Endothelial cell (in vitro differentiated cells): ENCODE data around the gene SHOX. TPM values are rescaled to one million over a fixed set of nuclear protein-coding genes. Genes with fewer than 3 reads are reported as not detected.

Source experiments
- DNase-seq: peaks from one replicate; pipeline ENCODE4 v3.0.0; 2021; ENCODE audit warnings: low spot score
- H3K27ac Mint-ChIP-seq: one replicate; pipeline ENCODE4 v1.8.0; 2021; ENCODE audit warnings: mixed read lengths, inconsistent platforms; ENCODE audit not compliant: unreplicated experiment
- H3K27me3 Mint-ChIP-seq: one replicate; pipeline ENCODE4 v1.8.0; 2021; ENCODE audit warnings: mild to moderate bottlenecking, moderate library complexity, mixed read lengths, inconsistent platforms; ENCODE audit not compliant: unreplicated experiment
- H3K36me3 Mint-ChIP-seq: one replicate; pipeline ENCODE4 v1.8.0; 2021; ENCODE audit warnings: mild to moderate bottlenecking, low read depth, mixed read lengths, inconsistent platforms; ENCODE audit not compliant: unreplicated experiment
- H3K4me1 Mint-ChIP-seq: one replicate; pipeline ENCODE4 v1.8.0; 2021; ENCODE audit warnings: mild to moderate bottlenecking, mixed read lengths, inconsistent platforms; ENCODE audit not compliant: unreplicated experiment
- H3K4me3 Mint-ChIP-seq: one replicate; pipeline ENCODE4 v1.8.0; 2021; ENCODE audit warnings: mild to moderate bottlenecking, mixed read lengths, inconsistent platforms; ENCODE audit not compliant: unreplicated experiment
- H3K9me3 Mint-ChIP-seq: one replicate; pipeline ENCODE4 v1.8.0; 2021; ENCODE audit warnings: mixed read lengths, inconsistent platforms; ENCODE audit not compliant: unreplicated experiment
- total RNA-seq: library from RNA; stranded (reverse); fragmentation: NEBNext Ultra II Directional; extraction: Animal tissue kit (Norgen Biotek cat#: 25700); gene quantifications from one replicate; pipeline ENCODE4 v1.2.1, GENCODE V29; 2021; ENCODE audit not compliant: unreplicated experiment
- TF ChIP-seq, protein P1 (sequence below): fragments of 200-600 bp; sonication (generic); IDR thresholded peaks from one replicate; pipeline ENCODE4 v1.5.0; 2021; ENCODE audit warnings: antibody characterized with exemption; ENCODE audit not compliant: unreplicated experiment

Gene SHOX
- total RNA-seq, 1 donor from 2014 or later, result not detected

DNA sequence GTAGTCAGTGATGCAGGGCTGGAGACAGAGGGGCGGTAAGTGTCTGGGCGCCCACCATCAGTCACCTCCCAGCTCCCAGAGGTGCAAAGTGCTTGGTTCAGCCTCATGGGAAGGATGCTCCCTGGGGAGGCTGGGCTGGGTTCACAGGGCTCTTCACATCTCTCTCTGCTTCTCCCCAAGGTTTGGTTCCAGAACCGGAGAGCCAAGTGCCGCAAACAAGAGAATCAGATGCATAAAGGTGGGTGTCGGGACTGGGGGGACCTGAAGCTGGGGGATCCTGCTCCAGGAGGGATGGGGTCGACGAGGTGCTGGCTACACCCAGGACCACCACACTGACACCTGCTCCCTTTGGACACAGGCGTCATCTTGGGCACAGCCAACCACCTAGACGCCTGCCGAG, 10.1 kb downstream of the SHOX start:
- no peak overlapping the region for H3K27ac Mint-ChIP-seq
- H3K9me3 Mint-ChIP-seq, result peaks cover 23% of the 10 kb centered on the region
- TF ChIP-seq, protein P1, sequence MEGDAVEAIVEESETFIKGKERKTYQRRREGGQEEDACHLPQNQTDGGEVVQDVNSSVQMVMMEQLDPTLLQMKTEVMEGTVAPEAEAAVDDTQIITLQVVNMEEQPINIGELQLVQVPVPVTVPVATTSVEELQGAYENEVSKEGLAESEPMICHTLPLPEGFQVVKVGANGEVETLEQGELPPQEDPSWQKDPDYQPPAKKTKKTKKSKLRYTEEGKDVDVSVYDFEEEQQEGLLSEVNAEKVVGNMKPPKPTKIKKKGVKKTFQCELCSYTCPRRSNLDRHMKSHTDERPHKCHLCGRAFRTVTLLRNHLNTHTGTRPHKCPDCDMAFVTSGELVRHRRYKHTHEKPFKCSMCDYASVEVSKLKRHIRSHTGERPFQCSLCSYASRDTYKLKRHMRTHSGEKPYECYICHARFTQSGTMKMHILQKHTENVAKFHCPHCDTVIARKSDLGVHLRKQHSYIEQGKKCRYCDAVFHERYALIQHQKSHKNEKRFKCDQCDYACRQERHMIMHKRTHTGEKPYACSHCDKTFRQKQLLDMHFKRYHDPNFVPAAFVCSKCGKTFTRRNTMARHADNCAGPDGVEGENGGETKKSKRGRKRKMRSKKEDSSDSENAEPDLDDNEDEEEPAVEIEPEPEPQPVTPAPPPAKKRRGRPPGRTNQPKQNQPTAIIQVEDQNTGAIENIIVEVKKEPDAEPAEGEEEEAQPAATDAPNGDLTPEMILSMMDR, result no peak

DNA sequence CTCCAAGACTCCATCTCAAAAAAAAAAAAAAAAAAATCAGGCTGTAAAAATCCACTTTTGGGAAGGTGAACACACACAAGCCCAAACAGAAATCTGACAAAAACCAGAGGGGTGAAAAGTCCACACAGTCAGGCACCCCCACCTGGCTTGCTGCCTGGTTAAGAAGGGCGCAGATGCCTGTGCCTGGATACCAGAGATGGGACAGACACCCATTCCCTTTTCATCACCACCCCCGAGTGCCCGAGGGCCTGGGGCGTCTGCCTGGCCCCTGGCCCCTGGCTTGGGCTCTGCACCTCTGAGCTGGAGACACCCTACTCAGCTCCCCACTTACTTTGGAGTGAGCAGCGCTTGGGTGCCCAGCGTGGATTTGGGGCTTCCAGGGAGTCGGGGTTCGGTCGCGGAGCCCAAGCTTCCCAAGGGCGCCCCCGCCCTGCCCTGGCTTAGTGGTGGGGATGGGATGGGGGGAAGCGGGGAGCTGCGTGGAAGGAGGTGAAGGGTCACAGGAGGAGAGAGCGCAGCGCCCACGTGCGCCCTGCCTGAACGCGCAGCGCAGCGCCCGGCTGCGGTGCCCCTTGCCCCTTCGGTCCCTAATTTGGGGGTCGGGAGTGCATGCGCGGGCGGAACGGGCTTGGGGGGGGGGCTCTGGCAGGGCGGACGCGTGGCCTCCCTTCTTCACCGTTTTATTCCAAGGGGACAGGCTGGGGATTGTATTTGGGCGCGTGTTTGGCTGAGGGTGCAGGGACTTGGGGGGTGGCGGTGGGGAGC, 11.3 kb downstream of the SHOX start:
- Mint-ChIP-seq H3K27ac (no peak overlapping the region), H3K4me3 (no peak overlapping the region), H3K27me3 (peaks cover 13% of the 10 kb centered on the region)

More for the DNA sequence above, 10.1 kb downstream of the SHOX start:
- Mint-ChIP-seq H3K4me3 (no peak overlapping the region), H3K36me3 (peaks cover 13% of the 10 kb centered on the region), H3K4me1 (no peaks in the 10 kb centered on the region), H3K27me3 (peaks cover 13% of the 10 kb centered on the region)
- DNase-seq, result no peak

DNA sequence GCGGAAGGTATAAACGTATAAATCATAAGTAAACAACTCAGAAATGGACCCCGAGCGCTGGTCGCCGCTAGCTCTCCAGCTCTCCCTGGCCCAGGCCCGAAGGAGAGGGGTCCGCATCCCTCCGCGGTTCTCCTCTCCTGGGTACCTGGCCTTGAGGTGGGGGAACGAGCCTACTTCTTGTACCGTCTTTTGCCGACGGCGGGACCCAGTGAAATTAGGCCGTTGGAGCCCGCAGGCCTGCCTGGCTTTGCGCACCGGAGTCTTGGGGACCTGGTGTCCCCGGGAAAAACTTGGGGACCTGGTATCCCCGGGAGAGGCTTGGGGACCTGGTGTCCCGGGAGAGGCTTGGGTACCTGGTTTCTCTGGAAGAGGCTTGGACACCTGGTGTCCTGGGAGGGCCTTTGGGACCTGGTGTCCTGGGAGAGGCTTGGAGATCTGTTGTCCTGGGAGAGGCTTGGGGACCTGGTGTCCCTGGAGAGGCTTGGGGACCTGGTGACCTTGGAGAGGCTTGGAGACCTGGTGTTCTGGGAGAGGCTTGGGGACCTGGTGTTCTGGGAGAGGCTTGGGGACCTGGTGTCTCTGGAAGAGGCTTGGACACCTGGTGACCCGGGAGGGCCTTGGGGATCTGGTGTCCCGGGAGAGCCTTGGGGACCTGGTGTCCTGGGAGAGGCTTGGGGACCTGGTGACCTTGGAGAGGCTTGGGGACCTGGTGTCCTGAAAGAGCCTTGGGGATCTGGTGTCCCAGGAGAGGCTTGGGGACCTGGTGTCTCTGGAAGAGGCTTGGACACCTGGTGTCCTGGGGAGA, 12.0 kb downstream of the SHOX start:
- Mint-ChIP-seq H3K4me1 (no peaks in the 10 kb centered on the region), H3K9me3 (peaks cover 31% of the 10 kb centered on the region), H3K4me3 (no peak overlapping the region), H3K27ac (no peak overlapping the region), H3K36me3 (peaks cover 23% of the 10 kb centered on the region), H3K27me3 (peaks cover 13% of the 10 kb centered on the region)
- no peak for DNase-seq
- TF ChIP-seq, protein P1, result no peak

More for the DNA sequence above, 11.3 kb downstream of the SHOX start:
- H3K36me3 Mint-ChIP-seq, result peaks cover 23% of the 10 kb centered on the region
- TF ChIP-seq, protein P1, result no peak
- no peaks in the 10 kb centered on the region for H3K4me1 Mint-ChIP-seq
- DNase-seq, result no peak
- H3K9me3 Mint-ChIP-seq, result peaks cover 33% of the 10 kb centered on the region

DNA sequence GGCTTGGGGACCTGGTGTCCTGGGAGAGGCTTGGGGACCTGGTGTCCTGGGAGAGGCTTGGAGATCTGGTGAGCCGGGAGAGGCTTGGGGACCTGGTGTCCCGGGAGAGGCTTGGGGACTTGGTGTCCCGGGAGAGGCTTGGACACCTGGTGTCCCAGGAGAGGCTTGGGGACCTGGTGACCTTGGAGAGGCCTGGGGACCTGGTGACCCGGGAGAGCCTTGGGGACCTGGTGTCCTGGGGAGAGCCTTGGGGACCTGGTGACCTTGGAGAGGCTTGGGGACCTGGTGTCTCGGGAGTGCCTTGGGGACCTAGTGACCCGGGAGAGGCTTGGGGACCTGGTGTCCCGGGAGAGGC, 12.6 kb downstream of the SHOX start:
- no peaks in the 10 kb centered on the region for H3K4me1 Mint-ChIP-seq
- TF ChIP-seq, protein P1, result no peak
- H3K4me3 Mint-ChIP-seq, result no peak overlapping the region
- H3K27me3 Mint-ChIP-seq, result peaks cover 9% of the 10 kb centered on the region
- H3K9me3 Mint-ChIP-seq, result peaks cover 26% of the 10 kb centered on the region
- no peak overlapping the region for H3K27ac Mint-ChIP-seq
- no peak for DNase-seq
- H3K36me3 Mint-ChIP-seq, result peaks cover 17% of the 10 kb centered on the region

DNA sequence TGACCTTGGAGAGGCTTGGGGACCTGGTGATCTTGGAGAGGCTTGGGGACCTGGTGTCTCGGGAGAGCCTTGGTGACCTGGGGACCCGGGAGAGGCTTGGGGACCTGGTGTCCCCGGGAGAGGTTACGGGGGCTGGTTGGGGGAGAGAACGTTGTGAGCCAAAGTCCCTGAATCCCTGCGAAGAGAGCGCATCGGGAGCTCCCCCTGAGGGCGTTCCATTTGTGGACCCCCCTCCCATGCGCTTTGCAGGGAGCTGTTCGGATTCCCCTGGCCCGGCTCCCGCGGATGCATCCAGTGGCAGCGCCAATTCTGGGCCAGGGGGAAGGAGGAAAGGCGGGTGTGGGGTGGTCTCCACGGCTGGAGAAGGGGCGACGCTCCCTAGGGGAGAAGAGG, 13.3 kb downstream of the SHOX start:
- Mint-ChIP-seq H3K9me3 (peaks cover 32% of the 10 kb centered on the region), H3K4me3 (no peak overlapping the region), H3K4me1 (no peaks in the 10 kb centered on the region), H3K27ac (no peak overlapping the region), H3K36me3 (peaks cover 20% of the 10 kb centered on the region), H3K27me3 (peaks cover 10% of the 10 kb centered on the region)
- DNase-seq, result no peak
- TF ChIP-seq, protein P1, result no peak
